ENCODE data around the gene WRNIP1.
A peak's percentile ranks its signal among the peaks of the same experiment; 100 is the strongest.

WRNIP1 gene

DNA sequence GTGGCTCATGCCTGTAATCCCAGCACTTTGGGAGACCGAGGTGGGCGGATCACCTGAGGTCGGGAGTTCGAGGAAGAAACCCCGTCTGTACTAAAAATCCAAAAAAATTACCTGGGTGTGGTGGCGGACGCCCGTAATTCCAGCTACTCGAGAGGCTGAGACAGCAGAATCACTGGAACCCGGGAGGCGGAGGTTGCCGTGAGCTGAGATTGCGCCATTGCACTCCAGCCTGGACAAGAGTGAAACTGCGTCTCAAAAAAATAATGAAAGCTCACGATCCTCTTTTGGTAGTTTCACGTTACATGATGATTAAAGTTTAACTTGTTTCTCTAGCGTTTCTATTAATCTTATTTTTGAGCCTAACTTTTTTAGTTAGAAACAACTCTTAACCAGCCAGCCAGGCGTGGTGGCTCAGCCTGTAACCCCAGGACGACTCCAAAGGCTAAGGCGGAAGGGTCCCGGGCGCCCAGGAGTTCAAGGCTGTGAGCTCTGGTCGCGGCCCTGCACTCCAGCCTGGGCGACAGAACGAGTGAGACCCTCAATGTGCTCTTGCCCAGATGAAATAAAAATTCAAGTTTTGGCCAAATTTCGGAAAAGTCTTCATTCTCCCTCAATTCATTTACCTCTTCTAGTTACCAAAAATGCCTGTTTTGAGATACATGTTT is 1.2 kb upstream of the WRNIP1 start:
- no peak for FAIRE-seq

GRCh38 chr6:2764610-2765165 is 505 bp upstream of the WRNIP1 start:
- peak; percentile 36 for FAIRE-seq

DNA sequence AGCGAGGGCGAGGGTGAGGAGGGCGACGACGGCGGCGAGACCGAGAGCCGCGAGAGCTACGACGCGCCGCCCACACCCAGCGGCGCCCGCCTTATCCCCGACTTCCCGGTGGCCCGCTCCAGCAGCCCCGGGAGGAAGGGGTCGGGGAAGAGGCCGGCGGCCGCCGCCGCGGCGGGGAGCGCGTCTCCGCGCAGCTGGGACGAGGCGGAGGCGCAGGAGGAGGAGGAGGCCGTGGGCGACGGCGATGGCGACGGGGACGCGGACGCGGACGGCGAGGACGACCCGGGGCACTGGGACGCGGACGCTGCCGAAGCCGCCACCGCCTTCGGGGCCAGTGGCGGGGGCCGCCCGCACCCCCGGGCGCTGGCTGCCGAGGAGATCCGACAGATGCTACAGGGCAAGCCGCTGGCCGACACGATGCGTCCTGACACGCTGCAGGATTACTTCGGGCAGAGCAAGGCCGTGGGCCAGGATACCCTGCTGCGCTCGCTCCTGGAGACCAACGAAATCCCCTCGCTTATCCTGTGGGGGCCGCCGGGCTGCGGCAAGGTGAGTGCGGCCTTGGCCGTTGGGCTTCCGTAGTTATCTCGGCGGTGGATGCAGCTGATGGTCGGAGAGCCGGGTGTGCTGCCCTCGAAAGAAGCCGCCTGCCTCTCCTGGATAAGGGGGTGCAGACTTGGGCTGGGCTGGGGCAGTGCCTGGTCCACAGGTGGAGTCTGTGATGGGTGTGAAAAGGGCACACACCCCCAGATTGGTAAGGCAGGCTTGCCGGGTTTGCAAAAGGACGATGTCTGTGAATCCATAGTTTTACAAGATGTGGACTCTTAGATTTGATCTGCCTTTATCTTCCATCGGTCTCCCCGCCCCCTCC is 938 bp downstream of the WRNIP1 start:
- no peak for FAIRE-seq

DNA sequence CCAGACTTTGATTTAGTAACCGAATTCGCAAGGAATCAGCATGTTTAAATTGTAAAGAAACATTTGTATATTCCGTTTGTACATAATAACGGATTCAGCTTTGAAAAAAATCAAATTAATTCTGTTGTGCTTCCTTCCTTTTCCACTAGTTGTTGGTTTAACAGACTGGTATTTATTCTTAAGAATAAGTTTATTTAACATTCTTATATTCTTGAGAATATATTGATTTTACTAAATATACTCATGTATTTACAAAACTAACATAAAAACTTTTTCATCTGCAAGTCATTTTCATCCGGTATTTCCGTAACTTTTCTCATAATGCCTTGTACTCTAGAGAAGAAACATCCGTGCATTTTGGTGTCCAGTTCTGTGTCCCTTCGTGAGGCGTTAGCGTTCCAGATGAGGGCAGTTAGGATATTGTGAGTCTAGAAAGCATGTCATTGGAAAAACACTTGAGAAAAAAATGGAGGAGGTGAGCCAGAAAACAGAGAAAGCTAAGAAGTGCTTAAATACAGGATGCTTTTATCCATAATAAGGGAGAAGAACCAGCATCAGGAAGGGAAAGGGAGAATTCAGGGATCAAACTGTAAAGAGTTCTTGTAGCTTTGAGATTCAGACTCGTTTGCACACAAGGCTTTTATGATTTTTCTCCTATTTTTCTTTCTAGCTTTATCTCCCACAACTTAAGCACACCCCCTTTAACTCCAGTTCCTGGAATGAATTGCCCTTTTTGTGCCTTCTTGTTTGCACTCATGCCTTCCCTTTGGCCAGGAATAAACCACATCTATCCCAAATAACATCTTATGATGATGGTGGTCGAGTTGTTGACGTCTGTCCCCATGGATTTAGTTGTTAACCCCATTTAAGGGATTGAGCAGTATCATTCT is 1.8 kb downstream of the WRNIP1 start:
- peak; percentile 33 for FAIRE-seq

DNA sequence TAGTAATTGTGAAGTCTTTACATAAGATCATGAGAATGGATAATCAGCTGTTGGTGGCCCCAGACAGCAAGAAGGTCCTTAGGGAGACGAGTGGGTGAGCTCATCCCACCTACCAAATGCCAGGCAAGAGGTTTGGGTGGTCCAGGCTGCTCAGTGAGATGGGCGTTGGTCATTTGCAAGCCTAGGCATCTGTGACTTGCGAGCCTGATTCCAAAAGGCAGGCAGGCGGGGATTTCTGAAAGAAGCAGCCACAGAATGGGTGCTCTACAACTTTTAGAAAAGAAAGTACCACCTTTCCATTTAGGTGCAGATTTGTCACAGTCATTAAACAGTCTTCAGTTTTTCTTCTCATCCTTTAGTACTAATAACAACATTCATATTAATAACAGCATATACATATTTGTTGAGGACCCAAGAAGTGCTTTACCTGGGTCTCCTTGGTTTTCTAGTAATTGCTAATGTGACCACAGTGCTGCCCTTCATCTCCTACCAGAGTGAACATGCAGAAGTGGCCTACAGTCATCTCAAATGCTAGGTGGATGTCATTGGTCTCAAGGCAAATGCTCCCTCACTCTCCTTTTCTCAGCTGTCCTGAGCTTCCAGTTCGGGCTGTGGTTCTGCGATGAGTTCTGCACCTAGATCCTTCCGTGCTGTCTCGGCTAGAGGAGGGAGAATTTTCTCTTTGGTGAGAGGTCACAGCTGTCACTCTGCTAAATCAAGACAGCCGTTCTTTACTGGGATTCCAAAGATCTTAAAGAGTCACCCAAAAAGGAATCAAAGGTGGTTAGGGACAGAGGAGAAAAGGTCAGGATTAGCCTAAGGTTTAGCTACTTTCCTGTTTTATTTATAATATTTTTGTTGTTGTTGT is 2.7 kb downstream of the WRNIP1 start:
- FAIRE-seq = no peak

DNA sequence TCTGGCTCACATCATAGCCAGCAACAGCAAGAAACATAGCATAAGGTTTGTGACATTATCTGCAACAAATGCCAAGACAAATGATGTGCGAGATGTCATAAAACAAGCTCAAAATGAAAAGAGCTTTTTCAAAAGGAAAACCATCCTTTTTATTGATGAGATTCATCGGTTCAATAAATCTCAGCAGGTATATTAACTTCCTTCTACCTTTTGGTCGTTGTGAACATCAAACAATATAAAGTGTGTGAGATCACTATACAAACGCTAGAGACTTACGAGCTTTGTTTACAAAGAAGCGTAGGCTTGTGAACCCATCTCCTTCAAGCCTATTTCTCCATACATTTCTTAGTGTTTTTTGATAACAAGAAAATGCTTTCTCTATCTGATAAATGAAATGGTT is 3.5 kb downstream of the WRNIP1 start:
- no peak for FAIRE-seq

- no peak for FAIRE-seq
Observed at GRCh38 chr6:2770171-2770570, 5.0 kb downstream of the WRNIP1 start.

GRCh38 chr6:2771079-2771478 is 5.9 kb downstream of the WRNIP1 start:
- FAIRE-seq = no peak

GRCh38 chr6:2772840-2773239 is 7.6 kb downstream of the WRNIP1 start:
- FAIRE-seq = no peak

DNA sequence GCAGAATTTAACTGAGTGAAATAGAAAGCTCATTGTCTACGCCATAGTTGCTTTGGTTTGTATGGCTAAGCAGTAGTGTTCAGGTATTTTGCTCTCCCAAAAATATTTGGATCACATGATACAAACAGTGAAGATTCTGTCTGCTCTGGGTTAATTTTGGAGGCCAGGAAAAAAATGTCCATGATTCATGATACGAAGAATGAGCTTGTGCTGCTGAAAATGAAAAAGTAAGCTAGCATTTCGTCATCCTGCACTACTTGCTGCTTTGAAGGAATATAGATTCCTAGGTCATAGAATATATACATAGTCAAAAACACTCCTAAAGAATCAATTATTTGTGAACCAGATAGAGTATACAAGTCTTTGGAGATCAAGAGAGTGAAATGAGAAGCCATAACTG is 8.3 kb downstream of the WRNIP1 start:
- FAIRE-seq = no peak

- no peak for FAIRE-seq
Observed at GRCh38 chr6:2775003-2775402, 9.8 kb downstream of the WRNIP1 start.

DNA sequence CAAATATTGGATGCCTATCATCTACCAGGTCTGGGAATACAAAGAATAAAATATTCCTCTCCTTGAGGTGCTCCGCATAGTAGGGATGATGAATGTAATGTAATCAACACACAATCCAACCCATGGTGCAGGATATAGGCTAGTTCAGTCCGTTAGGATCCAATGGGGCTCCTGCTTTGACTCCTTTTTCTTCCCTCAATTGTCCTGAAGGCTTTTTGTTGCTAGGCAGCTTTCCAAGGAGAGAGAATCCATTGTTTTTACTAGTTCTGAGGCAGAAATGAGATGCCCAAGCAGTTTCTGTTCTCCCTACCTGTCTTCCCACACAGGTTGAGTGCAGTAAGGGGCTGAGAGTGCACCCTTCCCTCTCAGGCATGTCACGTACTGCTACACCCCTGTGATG is 12.1 kb downstream of the WRNIP1 start:
- no peak for FAIRE-seq

GRCh38 chr6:2780102-2780737 is 15.0 kb downstream of the WRNIP1 start:
- FAIRE-seq = no peak

GRCh38 chr6:2781685-2782355 is 16.6 kb downstream of the WRNIP1 start:
- no peak for FAIRE-seq

DNA sequence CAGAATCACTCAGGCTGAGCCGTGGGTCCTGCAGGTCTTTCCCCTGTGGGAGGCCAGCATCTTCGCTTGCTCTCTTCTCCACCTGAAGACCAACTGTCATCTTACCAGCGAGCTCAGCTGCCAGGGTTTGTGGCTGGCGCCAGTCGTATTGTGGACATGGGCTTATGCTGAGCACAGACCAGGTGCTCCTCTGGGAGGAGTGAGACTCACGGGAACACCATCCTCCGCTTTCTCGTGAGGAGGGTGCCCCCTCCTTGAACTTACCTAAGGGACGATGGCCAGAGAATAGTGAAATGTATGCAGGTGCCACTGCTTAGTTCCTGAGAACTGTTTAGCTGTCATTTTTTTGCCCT is 17.1 kb downstream of the WRNIP1 start:
- FAIRE-seq = no peak

DNA sequence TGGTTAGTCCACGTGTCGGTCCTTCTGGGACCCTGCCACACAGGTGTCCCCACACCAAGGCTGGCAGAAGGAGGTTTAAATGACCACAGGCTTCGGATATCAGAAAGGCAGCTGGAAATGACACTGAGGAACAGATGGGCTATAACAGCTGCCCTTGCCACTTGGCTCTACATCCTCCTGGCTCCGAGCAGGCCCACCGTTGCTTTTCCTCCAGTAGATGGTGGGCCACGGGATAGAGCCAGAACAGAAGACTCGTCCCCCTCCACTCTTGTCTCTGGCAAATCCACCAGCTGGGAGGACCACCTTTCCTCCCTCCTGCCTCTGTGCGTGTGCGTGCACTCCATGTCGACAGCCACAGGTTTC is 17.6 kb downstream of the WRNIP1 start:
- no peak for FAIRE-seq

- no peak for FAIRE-seq
Observed at GRCh38 chr6:2783188-2783963, 18.2 kb downstream of the WRNIP1 start.

- FAIRE-seq = no peak
Observed at GRCh38 chr6:2784061-2784460, 18.9 kb downstream of the WRNIP1 start.

DNA sequence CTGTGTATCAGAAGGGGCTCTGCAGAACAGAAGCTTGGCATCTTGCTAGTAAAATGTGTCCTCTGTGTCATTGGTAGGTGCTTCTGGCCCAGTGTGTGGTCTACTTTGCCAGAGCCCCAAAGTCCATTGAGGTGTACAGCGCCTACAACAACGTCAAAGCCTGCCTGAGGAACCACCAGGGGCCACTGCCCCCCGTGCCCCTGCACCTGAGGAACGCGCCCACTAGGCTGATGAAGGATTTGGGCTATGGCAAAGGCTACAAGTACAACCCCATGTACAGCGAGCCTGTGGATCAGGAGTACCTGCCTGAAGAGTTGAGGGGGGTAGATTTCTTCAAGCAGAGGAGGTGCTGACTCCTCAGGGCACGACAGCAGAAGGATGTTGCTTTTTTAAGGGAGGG is 19.7 kb downstream of the WRNIP1 start:
- FAIRE-seq = no peak

- FAIRE-seq = no peak
Observed at GRCh38 chr6:2786269-2786668, 21.1 kb downstream of the WRNIP1 start.

Data from islet of Langerhans (tissue), 1 donor.